Prostate gland (tissue), 2 donors: ENCODE results near the gene CDC14B. TPM values are rescaled to one million over a fixed set of nuclear protein-coding genes. Genes with fewer than 3 reads are reported as not detected.

Experiments
- DNase-seq: peaks from one replicate; pipeline ENCODE4 v3.0.0-alpha.2; 2019; ENCODE audit warnings: low spot score
- H3K27ac ChIP-seq, 2 donors: fragments of 200-600 bp; sonication (generic); 2 replicates each; pipeline ENCODE4 v1.5.1; 2017 to 2019
- H3K27me3 ChIP-seq: fragments of 200-600 bp; sonication (generic); replicated peaks from 2 replicates; pipeline ENCODE4 v1.5.1; 2019; ENCODE audit not compliant: insufficient read depth
- H3K36me3 ChIP-seq, 2 donors: fragments of 200-600 bp; sonication (generic); 1 replicate in 1 of 2; 2 replicates in 1 of 2; pipeline versions ENCODE4 v1.5.1 to v1.8.1; 2017 to 2019
- H3K4me1 ChIP-seq: fragments of 200-600 bp; sonication (generic); replicated peaks from 2 replicates; pipeline ENCODE4 v1.5.1; 2019
- H3K4me3 ChIP-seq, 2 donors: fragments of 200-600 bp; sonication (generic); 2 replicates each; pipeline ENCODE4 v1.5.1; 2017 to 2019
- H3K9me3 ChIP-seq: fragments of 200-600 bp; sonication (generic); 2 replicates; pipeline ENCODE4 v1.5.1; 2017
- CTCF ChIP-seq, 4 experiments: fragments of 200-600 bp in 2 of 4; fragments of 450-650 bp in 2 of 4; sonication (generic) in 2 of 4; IDR thresholded peaks; 1 replicate in 3 of 4; 2 replicates in 1 of 4; pipeline ENCODE4 v1.5.1; 2016 to 2019; ENCODE audit warnings: antibody characterized with exemption in 4 of 4, mild to moderate bottlenecking in 2 of 4, moderate library complexity in 2 of 4
- POLR2A ChIP-seq: fragments of 450-650 bp; IDR thresholded peaks from one replicate; pipeline ENCODE4 v1.6.1; 2016; ENCODE audit warnings: antibody characterized with exemption, mild to moderate bottlenecking
- POLR2AphosphoS5 ChIP-seq: sonication (generic); formaldehyde crosslinking; IDR thresholded peaks from one replicate; pipeline ENCODE4 v1.6.1; 2017; ENCODE audit warnings: antibody characterized with exemption
- WGBS: methylation state at CpG from one replicate; pipeline ENCODE4 v1.1.5; 2018; 5-methylcytosine and 5-hydroxymethylcytosine counted together
- intact Hi-C: fragments of 100-400 bp; cut with DNase I; formaldehyde crosslinking; loops from one replicate; pipeline ENCODE4 v1.14.2; 2022
- total RNA-seq, 2 donors: library from RNA; depleted of rRNA; stranded (reverse); fragments of >200 nt; gene quantifications; one replicate each; pipeline ENCODE4 v1.1.0, GENCODE V29; 2016

Gene CDC14B
- total RNA-seq, 2 donors from 2014 or later = 27.0 to 34.7 TPM

GRCh38 chr9:96461336-96461735 is 158.3 kb downstream of the CDC14B start:
- TF ChIP-seq CTCF (IDR thresholded peaks at IDR 0.05) = no peak
- no peak for TF ChIP-seq POLR2AphosphoS5
- no peak for TF ChIP-seq POLR2A
- Histone ChIP-seq H3K4me1 (no peaks in the 10 kb centered on the region), H3K36me3 (no peaks in the 10 kb centered on the region), H3K9me3 (no peaks in the 10 kb centered on the region), H3K4me3 (no peak overlapping the region), H3K27me3 (no peaks in the 10 kb centered on the region), H3K27ac (no peak overlapping the region)
- WGBS = 90% methylated on average over 8 of the region's 8 CpGs
- intact Hi-C loops = no loop called here
- DNase-seq = no peak

GRCh38 chr9:96460882-96461281 is 158.8 kb downstream of the CDC14B start:
- no peak overlapping the region for H3K27ac ChIP-seq
- intact Hi-C loops = no loop called here
- H3K9me3 ChIP-seq = no peaks in the 10 kb centered on the region
- no peaks in the 10 kb centered on the region for H3K36me3 ChIP-seq
- DNase-seq = no peak
- no peaks in the 10 kb centered on the region for H3K4me1 ChIP-seq
- H3K27me3 ChIP-seq = no peaks in the 10 kb centered on the region
- TF ChIP-seq POLR2AphosphoS5 = no peak
- no peak for TF ChIP-seq CTCF (IDR thresholded peaks at IDR 0.05)
- no peak for TF ChIP-seq POLR2A
- H3K4me3 ChIP-seq = no peak overlapping the region

- H3K27me3 ChIP-seq = no peaks in the 10 kb centered on the region
- H3K27ac ChIP-seq = no peak overlapping the region
- H3K36me3 ChIP-seq = no peaks in the 10 kb centered on the region
- H3K9me3 ChIP-seq = no peaks in the 10 kb centered on the region
- 72% methylated on average over 5 of the region's 5 CpGs for WGBS
- DNase-seq = no peak
- no peak overlapping the region for H3K4me3 ChIP-seq
- intact Hi-C loops = no loop called here
- TF ChIP-seq CTCF (IDR thresholded peaks at IDR 0.05) (no peak), POLR2AphosphoS5 (no peak), POLR2A (no peak)
- H3K4me1 ChIP-seq = no peaks in the 10 kb centered on the region
Measured at GRCh38 chr9:96460470-96460869, 159.2 kb downstream of the CDC14B start.

- H3K36me3 ChIP-seq = no peaks in the 10 kb centered on the region
- H3K4me1 ChIP-seq = no peaks in the 10 kb centered on the region
- H3K4me3 ChIP-seq = no peak overlapping the region
- no peaks in the 10 kb centered on the region for H3K27me3 ChIP-seq
- WGBS = 92% methylated on average over 7 of the region's 7 CpGs
- no peak for DNase-seq
- no peaks in the 10 kb centered on the region for H3K9me3 ChIP-seq
- no peak overlapping the region for H3K27ac ChIP-seq
- TF ChIP-seq POLR2AphosphoS5 = no peak
- TF ChIP-seq POLR2A = no peak
- no peak for TF ChIP-seq CTCF (IDR thresholded peaks at IDR 0.05)
- intact Hi-C loops = no loop called here
Measured at GRCh38 chr9:96459268-96460007, 160.2 kb downstream of the CDC14B start.

- no peak for DNase-seq
- intact Hi-C loops = no loop called here
- TF ChIP-seq CTCF (IDR thresholded peaks at IDR 0.05) = no peak
- no peak for TF ChIP-seq POLR2AphosphoS5
- no peak for TF ChIP-seq POLR2A
Measured at GRCh38 chr9:96458226-96458625, 161.4 kb downstream of the CDC14B start.

More at GRCh38 chr9:96458226-96458625, 161.4 kb downstream of the CDC14B start:
- Histone ChIP-seq H3K4me1 (no peaks in the 10 kb centered on the region), H3K27me3 (no peaks in the 10 kb centered on the region), H3K36me3 (no peaks in the 10 kb centered on the region), H3K27ac (no peak overlapping the region), H3K9me3 (no peaks in the 10 kb centered on the region), H3K4me3 (no peak overlapping the region)
- WGBS = 84% methylated on average over 8 of the region's 8 CpGs
